HG03025 (cell line): ENCODE data around the gene RAB8B.

Experiments used
- ATAC-seq: cut with Tn5 transposase; IDR thresholded peaks from one replicate; pipeline ENCODE4 v1.9.1; 2021; ENCODE audit warnings: mild to moderate bottlenecking, moderate library complexity; ENCODE audit not compliant: unreplicated experiment, low FRiP score

Gene RAB8B

GRCh38 chr15:63181648-63182047 is 7.8 kb upstream of the RAB8B start:
- no peak for ATAC-seq

GRCh38 chr15:63185206-63185605 is 4.2 kb upstream of the RAB8B start:
- no peak for ATAC-seq

GRCh38 chr15:63186065-63186464 is 3.3 kb upstream of the RAB8B start:
- ATAC-seq: no peak

GRCh38 chr15:63187589-63188226 is 1.7 kb upstream of the RAB8B start:
- ATAC-seq: no peak

- ATAC-seq: no peak
Measured at GRCh38 chr15:63188247-63188925, 1.0 kb upstream of the RAB8B start.

- ATAC-seq: no peak
Measured at GRCh38 chr15:63189941-63190768, 749 bp downstream of the RAB8B start.

- ATAC-seq: no peak
Measured at GRCh38 chr15:63190769-63191649, 1.6 kb downstream of the RAB8B start.

- no peak for ATAC-seq
Measured at GRCh38 chr15:63191895-63192618, 2.7 kb downstream of the RAB8B start.

GRCh38 chr15:63192619-63193206 is 3.3 kb downstream of the RAB8B start:
- no peak for ATAC-seq

GRCh38 chr15:63194302-63194701 is 4.9 kb downstream of the RAB8B start:
- no peak for ATAC-seq

GRCh38 chr15:63194880-63195568 is 5.6 kb downstream of the RAB8B start:
- ATAC-seq: no peak

- ATAC-seq: no peak
Measured at GRCh38 chr15:63195569-63196015, 6.2 kb downstream of the RAB8B start.

- ATAC-seq: no peak
Measured at GRCh38 chr15:63196842-63197241, 7.4 kb downstream of the RAB8B start.

- no peak for ATAC-seq
Measured at GRCh38 chr15:63197626-63198025, 8.2 kb downstream of the RAB8B start.

GRCh38 chr15:63198371-63199250 is 9.2 kb downstream of the RAB8B start:
- ATAC-seq: no peak

GRCh38 chr15:63200464-63201249 is 11.3 kb downstream of the RAB8B start:
- no peak for ATAC-seq

GRCh38 chr15:63202861-63203260 is 13.5 kb downstream of the RAB8B start:
- ATAC-seq: no peak
